Amniotic stem cell (primary cell): ENCODE measurements around the gene TRAM2.

ENCODE experiments used
- DNase-seq: peaks from one replicate; lab custom pipeline; 2025; lab: John Stamatoyannopoulos, UW

TRAM2 gene

GRCh38 chr6:52527436-52527835, 49.4 kb downstream of the TRAM2 start:
- no peak for DNase-seq

- no peak for DNase-seq
These were observed 50.2 kb downstream of the TRAM2 start for GRCh38 chr6:52526634-52527033.

DNA sequence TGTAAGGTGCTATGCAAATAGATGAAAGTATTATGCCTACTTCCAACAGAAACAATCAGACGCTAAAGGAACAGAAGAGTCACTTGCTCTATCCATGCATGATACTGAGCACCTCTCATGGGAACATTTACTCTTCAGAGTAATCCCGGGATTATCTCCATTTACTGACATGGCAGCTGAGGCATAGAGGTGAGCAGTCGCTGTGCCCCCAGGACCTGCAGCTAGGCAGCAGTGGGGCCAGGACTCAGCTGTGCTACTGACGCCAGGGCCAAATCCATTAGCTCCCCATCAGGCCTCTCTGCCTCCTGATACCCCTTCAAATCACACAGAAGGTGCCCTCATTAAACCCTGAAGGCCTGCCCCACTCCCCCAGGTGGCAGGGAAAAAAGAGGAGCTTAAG, 51.9 kb downstream of the TRAM2 start:
- no peak for DNase-seq

GRCh38 chr6:52523378-52524142, 53.3 kb downstream of the TRAM2 start:
- no peak for DNase-seq

- no peak for DNase-seq
These were observed 54.2 kb downstream of the TRAM2 start for GRCh38 chr6:52522655-52523054.

GRCh38 chr6:52522151-52522626, 54.7 kb downstream of the TRAM2 start:
- DNase-seq: no peak

GRCh38 chr6:52519618-52520017, 57.2 kb downstream of the TRAM2 start:
- DNase-seq: no peak

DNA sequence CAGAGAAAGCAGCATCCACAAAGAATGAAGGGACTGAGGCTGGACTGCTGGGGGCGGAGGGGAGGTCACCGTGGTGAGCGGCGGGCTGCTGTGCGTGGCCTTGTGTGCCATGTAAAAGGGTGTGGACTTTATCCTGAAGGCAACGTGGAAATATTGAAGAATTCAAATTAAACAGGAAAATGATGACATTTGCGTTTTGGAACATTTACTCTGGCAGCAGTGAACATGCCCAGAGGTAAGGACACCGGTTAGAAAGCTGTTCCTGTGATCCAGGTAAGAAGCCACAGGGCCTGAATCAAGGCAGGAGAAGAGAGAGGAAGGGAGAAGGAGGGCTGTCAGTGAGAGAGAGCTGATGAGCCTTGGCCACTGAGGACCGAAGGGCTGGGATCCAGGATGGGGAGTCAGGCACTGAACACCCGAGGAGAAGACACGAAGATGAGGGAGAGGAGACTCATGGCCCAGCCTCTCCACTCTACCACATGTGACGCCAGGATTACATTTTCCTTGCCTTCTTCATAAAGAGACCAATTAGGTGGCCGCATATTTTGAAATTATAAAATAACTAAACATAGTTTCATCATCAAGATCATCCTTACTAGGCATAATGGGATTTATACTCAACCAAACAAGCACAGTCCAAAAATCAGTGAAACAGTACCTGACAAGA, 58.4 kb downstream of the TRAM2 start:
- DNase-seq: no peak

DNA sequence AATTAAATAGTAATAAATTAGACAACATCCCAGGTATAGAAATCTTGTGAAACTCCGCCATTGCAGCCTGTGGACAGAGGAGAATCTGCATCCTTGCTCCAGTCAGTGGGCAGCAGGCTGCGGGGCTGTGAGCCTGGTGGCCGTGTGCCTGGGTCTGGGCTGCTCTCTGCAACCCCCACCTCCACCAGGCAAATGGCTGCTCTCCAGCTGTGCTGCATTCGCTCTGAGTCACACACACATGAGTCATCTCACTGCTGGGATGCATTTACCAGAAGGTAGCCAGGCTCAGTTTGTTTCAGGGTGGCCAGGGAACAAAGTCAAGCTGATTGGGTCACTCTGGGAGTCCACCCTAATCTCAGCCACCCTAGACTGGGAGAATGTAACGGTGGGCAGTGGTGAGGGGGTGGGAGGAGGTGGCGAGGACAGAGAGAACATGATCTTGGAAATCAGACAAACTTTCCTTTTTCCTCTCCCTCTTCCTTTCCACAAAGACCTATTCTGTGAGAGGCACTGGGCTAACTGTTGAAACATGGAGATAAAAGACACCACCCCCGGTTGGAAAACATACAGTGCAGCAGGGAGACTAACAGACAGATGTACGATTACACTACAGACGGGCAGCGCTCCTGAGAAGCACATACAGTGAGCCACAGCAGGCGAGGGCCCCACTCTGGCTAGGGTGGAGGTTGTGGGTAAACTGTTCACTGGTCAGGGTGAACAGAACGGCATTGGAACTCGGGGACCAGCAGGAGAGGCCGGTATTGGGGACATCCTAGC, 59.2 kb downstream of the TRAM2 start:
- DNase-seq: peak; percentile 91

DNA sequence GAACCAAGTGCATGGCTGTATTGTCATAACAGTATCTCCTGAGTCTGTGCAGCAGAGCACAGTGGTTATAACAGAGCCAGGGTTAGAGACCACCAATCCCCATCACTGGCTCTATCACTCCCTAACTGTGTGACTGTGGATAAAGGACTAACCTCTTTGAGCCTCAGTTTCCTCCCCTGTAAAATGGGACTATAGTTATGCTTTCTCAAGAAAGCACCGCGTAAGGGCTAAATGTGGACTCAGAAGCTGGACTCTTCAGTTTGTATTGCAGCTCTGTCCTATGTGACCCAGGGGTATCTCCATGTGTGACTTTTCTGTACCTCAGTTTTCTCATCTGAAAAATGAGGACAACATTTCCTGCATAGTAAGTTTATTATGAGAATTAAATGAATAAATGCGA, 59.9 kb downstream of the TRAM2 start:
- DNase-seq: no peak

- DNase-seq: no peak
These were observed 60.6 kb downstream of the TRAM2 start for GRCh38 chr6:52516269-52516668.

GRCh38 chr6:52515219-52515960, 61.5 kb downstream of the TRAM2 start:
- no peak for DNase-seq

DNA sequence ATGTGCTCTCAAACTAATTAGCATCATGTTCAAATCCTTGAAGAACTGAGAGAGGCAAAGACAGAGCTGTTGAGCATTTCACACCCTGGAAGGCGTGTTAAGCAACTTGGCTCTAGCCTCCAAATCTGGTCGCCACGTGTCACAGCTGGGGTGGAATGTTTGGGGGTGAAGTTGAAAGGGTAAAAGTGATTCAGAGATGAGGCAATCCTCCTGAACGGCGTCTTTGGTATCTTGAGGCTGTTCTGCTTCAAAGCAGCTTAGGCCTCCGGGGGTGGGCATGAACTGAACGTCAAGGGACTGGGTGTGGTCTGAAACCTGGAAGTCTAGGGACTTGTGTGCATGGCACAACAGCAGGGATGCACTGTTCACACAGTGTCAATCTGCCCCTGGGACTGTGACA, 62.3 kb downstream of the TRAM2 start:
- no peak for DNase-seq

DNA sequence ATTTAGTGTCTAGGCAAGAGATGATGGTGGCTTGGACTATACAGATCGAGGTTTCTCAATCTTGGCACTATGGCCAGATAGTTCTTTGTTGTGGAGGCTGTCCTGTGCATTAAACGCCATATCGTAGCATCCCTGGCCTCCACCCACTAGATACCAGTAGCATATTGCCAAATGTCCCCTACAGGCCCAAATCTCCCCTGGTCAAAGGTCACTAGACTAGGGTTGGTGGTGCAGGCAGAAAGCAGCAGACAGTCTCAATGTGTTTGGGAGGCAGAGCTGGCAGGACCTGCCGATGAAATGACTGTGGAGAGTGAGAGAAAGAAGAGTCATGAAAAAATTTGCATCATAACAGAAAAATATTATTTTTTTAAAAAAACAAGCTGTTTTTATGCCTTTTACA, 63.0 kb downstream of the TRAM2 start:
- no peak for DNase-seq

DNA sequence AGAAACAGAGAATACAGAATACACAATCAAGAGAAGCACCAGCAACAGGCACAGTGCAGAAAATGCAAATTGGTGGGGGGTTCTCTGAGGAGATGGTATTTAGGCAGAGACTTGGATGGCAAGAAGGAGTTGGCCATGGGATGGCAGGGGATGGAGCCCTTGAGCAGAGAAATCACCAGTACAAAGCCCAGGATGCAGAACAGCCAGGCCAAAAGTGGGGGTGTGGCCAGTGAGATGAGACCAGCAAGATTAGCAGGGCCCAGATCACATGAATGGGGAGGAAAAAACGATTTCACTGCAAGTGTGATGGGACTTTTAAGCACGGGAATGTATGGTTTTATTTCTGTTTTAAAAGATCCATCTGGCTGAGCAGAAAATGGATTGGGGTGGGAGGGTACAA, 63.4 kb downstream of the TRAM2 start:
- no peak for DNase-seq

DNA sequence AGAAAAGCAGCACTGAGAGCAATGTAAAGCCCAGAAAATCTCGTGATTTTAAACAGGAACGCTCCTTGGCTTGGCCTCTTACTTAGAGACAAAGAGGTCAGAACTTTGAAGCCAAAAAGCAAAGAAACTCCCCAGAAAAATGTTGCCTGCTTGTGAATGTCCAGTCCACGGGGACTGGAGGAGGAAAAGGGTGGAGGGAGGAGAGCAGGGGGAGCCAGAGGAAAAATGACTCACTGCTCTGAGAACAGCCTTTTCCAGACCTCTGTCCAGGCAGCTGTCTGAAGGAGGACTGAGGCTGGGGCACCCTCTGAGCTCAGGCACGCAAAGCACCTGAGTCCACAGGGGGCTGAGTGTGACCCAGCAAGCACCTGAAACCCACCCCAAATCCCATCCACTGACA, 64.7 kb downstream of the TRAM2 start:
- peak; percentile 74 for DNase-seq

DNA sequence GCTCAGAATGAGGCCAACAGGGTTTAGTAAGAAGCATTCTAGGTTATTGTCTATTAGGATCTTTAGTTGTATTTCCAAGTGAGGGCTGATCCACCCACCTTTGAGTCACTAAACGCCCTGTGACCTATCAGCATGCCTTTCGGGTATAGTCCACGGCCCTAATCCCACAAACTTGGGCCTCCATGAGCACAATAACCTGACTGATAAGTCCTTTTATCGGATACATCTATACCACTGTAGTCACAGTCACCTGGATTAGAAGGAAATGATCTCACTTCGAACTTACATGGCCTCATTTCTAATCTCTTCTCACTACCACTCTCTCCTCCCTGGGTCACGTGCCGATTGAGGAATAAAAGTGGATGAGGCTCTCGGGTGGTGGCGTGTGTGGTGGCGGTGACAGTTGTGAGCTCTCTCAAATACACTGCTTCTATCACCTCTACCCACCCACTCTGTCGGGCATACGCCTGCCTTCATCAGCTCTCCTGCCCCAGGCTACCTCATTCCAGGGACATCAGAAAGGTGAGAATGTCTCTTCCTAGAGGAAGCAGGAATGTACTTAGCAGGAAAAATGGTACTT, 65.2 kb downstream of the TRAM2 start:
- DNase-seq: no peak

DNA sequence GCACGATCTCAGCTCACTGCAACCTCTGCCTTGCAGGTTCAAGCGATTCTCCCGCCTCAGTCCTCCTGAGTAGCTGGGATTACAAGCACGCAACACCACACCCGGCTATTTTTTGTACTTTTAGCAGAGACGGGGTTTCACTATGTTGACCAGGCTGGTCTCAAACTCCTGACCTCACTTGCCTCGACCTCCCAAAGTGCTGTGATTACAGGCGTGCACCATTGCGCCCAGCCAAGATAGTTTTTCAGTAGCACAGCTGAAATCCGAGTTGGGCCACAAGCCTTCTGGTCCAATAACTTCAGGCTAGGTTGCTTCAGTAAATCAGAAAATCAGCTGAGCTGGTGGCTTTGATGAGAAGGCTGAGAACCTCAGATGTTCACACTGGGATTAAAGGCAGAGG, 65.7 kb downstream of the TRAM2 start:
- no peak for DNase-seq

DNA sequence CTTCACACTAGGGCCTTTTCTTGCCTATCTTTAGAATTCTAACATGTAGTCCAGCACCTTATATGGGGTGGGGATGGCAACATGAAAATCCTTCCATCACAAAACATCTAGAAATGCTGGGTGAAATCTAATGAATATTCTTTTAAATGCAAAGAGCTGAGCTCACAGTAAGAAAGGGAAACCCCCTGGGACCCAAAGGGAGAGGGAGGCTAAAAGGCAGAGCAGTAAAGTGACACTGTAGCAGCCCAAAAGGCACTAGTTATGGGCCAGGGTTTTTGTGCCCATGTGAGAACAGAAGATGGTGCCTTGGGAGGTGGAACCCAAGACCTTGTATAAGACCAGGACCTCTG, 66.7 kb downstream of the TRAM2 start:
- DNase-seq: no peak

- no peak for DNase-seq
These were observed 67.3 kb downstream of the TRAM2 start for GRCh38 chr6:52509281-52510212.

DNA sequence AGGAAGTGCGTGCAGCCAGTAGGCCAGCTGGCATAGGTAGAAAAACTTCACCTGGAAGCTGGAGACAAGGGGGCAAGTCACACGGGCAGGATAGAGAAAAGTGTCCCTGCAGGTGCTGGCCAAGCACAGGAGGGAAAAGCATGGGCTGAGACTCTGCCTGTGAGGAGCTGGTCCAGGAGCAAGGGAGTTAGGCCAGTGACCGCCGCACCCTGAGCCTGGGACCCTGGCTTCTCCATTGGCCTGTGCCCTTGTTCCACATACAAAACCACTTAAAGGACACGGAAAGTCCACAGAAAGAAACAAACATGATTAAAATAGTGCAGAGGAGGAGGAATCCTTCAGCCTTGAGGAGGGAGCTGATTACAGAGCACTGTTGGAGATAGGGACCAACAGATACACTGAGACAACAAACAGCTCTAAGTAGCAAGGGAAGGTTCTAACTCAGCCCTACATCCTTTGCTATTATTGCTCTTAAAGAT, 68.6 kb downstream of the TRAM2 start:
- no peak for DNase-seq
